Motor neuron (in vitro differentiated cells): ENCODE data around the gene ENTR1. TPM values are rescaled to one million over a fixed set of nuclear protein-coding genes. Genes with fewer than 3 reads are reported as not detected.
A peak's percentile ranks its signal among the peaks of the same experiment; 100 is the strongest.

Experiments used
- ATAC-seq, 8 experiments: fragments of 200-7000 bp; cut with Tn5 transposase; replicated peaks in 6 of 8; 2 replicates each; pipeline ENCODE4 v1.8.0; 2021; ENCODE audit warnings: mild to moderate bottlenecking in 8 of 8, moderate library complexity in 8 of 8
- H3K27ac ChIP-seq, 2 donors: fragments of 250-450 bp; sonication (Bioruptor Pico); 2 replicates each; pipeline ENCODE4 v1.9.0; 2021; ENCODE audit warnings: antibody characterized with exemption in 2 of 2, mild to moderate bottlenecking in 2 of 2, moderate library complexity in 1 of 2
- H3K4me1 ChIP-seq, 2 donors: fragments of 250-450 bp; sonication (Bioruptor Pico); replicated peaks in 1 of 2; 2 replicates each; pipeline ENCODE4 v1.6.1; 2021; ENCODE audit warnings: antibody characterized with exemption in 2 of 2, mild to moderate bottlenecking in 2 of 2, moderate library complexity in 1 of 2
- H3K4me3 ChIP-seq, 5 donors: fragments of 250-450 bp; sonication (Bioruptor Pico); 2 replicates each; pipeline ENCODE4 v1.9.0; 2021; ENCODE audit warnings: antibody characterized with exemption in 5 of 5, mild to moderate bottlenecking in 5 of 5, moderate library complexity in 4 of 5
- WGBS, 10 experiments: fragments of 450-650 bp; shearing (Covaris generic); methylation state at CpG; one replicate each; pipeline ENCODE4 v1.0.0; 2022; 5-methylcytosine and 5-hydroxymethylcytosine counted together
- in situ Hi-C, 9 experiments: fragments of 400-800 bp; cut with MboI; loops; one replicate each; pipeline ENCODE4 v1.15.0; 2021; ENCODE audit warnings: low sequenced_read_pairs in 9 of 9, low pct_unique_long_range_greater_than_20kb in 2 of 9; ENCODE audit not compliant: unreplicated experiment in 9 of 9
- total RNA-seq, 8 experiments: library from RNA; unstranded; fragments of 300-600 nt; gene quantifications; 2 replicates each; pipeline versions ENCODE4 v1.2.3 to v1.2.4, GENCODE V29; 2022

Gene ENTR1
- total RNA-seq, 8 experiments from 2014 or later = 15.9 to 97.7 (median 29.6) TPM

DNA sequence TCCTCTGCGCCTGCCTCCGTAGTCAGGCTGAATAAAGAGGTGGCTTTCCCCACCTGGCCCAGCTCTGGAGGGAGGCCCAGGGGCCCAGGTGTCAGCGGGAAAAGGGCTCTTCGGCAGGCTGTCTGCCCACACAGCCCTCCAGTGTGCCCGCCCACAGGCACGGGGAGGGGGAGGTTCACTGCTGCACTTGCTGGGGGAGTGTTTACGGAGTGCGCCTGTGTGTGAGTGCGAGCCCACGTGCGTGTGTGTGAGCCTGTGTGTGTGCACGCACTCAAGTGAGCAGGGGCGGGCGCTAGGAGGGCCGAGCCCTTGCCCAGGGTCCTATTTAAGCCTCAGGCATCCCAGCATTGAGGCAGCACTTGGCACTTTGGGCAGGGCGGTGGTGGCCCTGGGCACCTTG is 57.7 kb downstream of the ENTR1 start:
- peak in 2 of 8 experiments; percentile 2 to 9 for ATAC-seq
- 60 to 91% (median 88%) methylated on average over 1 to 9 of the region's 16 CpGs; no CpG with 5 or more reads in 5 of the 10 experiments for WGBS, 10 experiments
- Histone ChIP-seq H3K4me3 (no peak overlapping the region), H3K4me1 (peaks cover 2 to 8% of the 10 kb centered on the region in 2 donors), H3K27ac (no peak overlapping the region)
- in situ Hi-C loops = no loop called here

Other genes starting within 250 kb of the ENTR1 start
- gene LHX3, start 205.5 kb downstream of the ENTR1 start, total RNA-seq = 1 to 10 TPM in 4 of 8 experiments, under 1 TPM in 3, not detected in 1; 0.18 to 9.9 (median 3.8) TPM
- 10 to 100 TPM; 10.3 to 17.8 (median 15.1) TPM for gene QSOX2, start 164.8 kb downstream of the ENTR1 start, total RNA-seq
- gene CCDC187, start 106.5 kb downstream of the ENTR1 start, total RNA-seq = 1 to 10 TPM in 1 of 8 experiments, under 1 TPM in 7; 0.07 to 1.2 (median 0.19) TPM
- gene GPSM1, start 83.1 kb downstream of the ENTR1 start, total RNA-seq = 10 to 100 TPM; 10.3 to 40.8 (median 28.9) TPM
- 10 to 100 TPM in 7 of 8 experiments, 1 to 10 TPM in 1; 6.8 to 17.3 (median 13.5) TPM for gene DNLZ, start 46.9 kb downstream of the ENTR1 start, total RNA-seq
- 1 to 10 TPM in 5 of 8 experiments, under 1 TPM in 3; 0.46 to 3.5 (median 1.9) TPM for gene CARD9, start 36.9 kb downstream of the ENTR1 start, total RNA-seq
- gene SNAPC4, start 10.4 kb downstream of the ENTR1 start, total RNA-seq = 10 to 100 TPM in 2 of 8 experiments, 1 to 10 TPM in 6; 4.0 to 14.1 (median 7.3) TPM
- gene PMPCA, start within 50 bp of the ENTR1 start, total RNA-seq = 100 to 1,000 TPM in 1 of 8 experiments, 10 to 100 TPM in 7; 29.4 to 101 (median 46.4) TPM
- gene INPP5E, start 29.2 kb upstream of the ENTR1 start, total RNA-seq = 10 to 100 TPM in 2 of 8 experiments, 1 to 10 TPM in 6; 4.5 to 11.1 (median 8.6) TPM
- 10 to 100 TPM; 21.8 to 59.1 (median 35.0) TPM for gene SEC16A, start 72.4 kb upstream of the ENTR1 start, total RNA-seq
- gene NOTCH1, start 135.4 kb upstream of the ENTR1 start, total RNA-seq = 10 to 100 TPM in 7 of 8 experiments, 1 to 10 TPM in 1; 4.9 to 57.7 (median 17.6) TPM